Stimulated activated CD4-positive, alpha-beta T cell treated with anti-CD3 and anti-CD28 coated beads, Interleukin-2, amount 100 ng/mL, for 24 hours (primary cell): ENCODE data around the gene MARS1.

ENCODE experiments used
- DNase-seq, 2 donors: peaks; one replicate each; pipeline ENCODE4 v3.0.0-alpha.2; 2020

MARS1 gene

GRCh38 chr12:57458665-57459054, 29.2 kb upstream of the MARS1 start:
- no peak for DNase-seq

- peak; percentile 95 to 97 for DNase-seq
Measured at GRCh38 chr12:57459055-57459749, 28.7 kb upstream of the MARS1 start.

GRCh38 chr12:57459750-57460467, 28.0 kb upstream of the MARS1 start, which contains the start of gene GLI1:
Gene GLI1, plus strand, starts transcription at chr12:57459785. Its CDS starts 3,907 bp downstream, at chr12:57463692.
- no peak for DNase-seq

GRCh38 chr12:57460468-57460784, 27.4 kb upstream of the MARS1 start:
- DNase-seq: peak in 1 of 2 donors; percentile 26

- DNase-seq: no peak
Measured at GRCh38 chr12:57460841-57461275, 27.0 kb upstream of the MARS1 start.

GRCh38 chr12:57461276-57461916, 26.5 kb upstream of the MARS1 start:
- peak; percentile 35 to 50 for DNase-seq

- no peak for DNase-seq
Measured at GRCh38 chr12:57461917-57462250, 26.0 kb upstream of the MARS1 start.

GRCh38 chr12:57462251-57462911, 25.5 kb upstream of the MARS1 start:
- peak; percentile 91 to 92 for DNase-seq

GRCh38 chr12:57462912-57463253, 25.0 kb upstream of the MARS1 start:
- DNase-seq: no peak

GRCh38 chr12:57464569-57464968, 23.3 kb upstream of the MARS1 start:
- no peak for DNase-seq

GRCh38 chr12:57465030-57465746, 22.7 kb upstream of the MARS1 start:
- DNase-seq: no peak

GRCh38 chr12:57465747-57466505, 21.9 kb upstream of the MARS1 start:
- DNase-seq: no peak

GRCh38 chr12:57467212-57467874, 20.5 kb upstream of the MARS1 start:
- no peak for DNase-seq

GRCh38 chr12:57467915-57468314, 20.0 kb upstream of the MARS1 start:
- no peak for DNase-seq

- DNase-seq: no peak
Measured at GRCh38 chr12:57469296-57470164, 18.3 kb upstream of the MARS1 start.

- no peak for DNase-seq
Measured at GRCh38 chr12:57470286-57470969, 17.4 kb upstream of the MARS1 start.

- DNase-seq: no peak
Measured at GRCh38 chr12:57470970-57471656, 16.8 kb upstream of the MARS1 start.

GRCh38 chr12:57471661-57472060, 16.2 kb upstream of the MARS1 start:
- DNase-seq: no peak

GRCh38 chr12:57472391-57472790, 15.5 kb upstream of the MARS1 start:
- no peak for DNase-seq
